Heart right ventricle (tissue), 16 donors: Measurements from ENCODE around the gene GJC1. TPM values are rescaled to one million over a fixed set of nuclear protein-coding genes. Genes with fewer than 3 reads are reported as not detected.
A peak's percentile ranks its signal among the peaks of the same experiment; 100 is the strongest.

ENCODE experiments used
- ATAC-seq, 8 donors: fragments of 200-7000 bp; cut with Tn5 transposase; one replicate each; pipeline ENCODE4 v1.9.1; 2020; ENCODE audit warnings: mild to moderate bottlenecking in 8 of 8, moderate library complexity in 8 of 8, moderate number of reproducible peaks in 1 of 8
- DNase-seq, 2 donors: peaks; one replicate each; pipeline ENCODE4 v3.0.0-alpha.2; 2020
- H3K27ac ChIP-seq, 10 donors: fragments of 200-600 bp; sonication (generic) in 2 of 10; one replicate each; pipeline versions ENCODE4 v1.5.0 to v1.8.0; 2020 to 2022; ENCODE audit warnings: mild to moderate bottlenecking in 3 of 10
- H3K27me3 ChIP-seq, 7 donors: fragments of 200-600 bp; one replicate each; pipeline ENCODE4 v1.8.0; 2021 to 2022; ENCODE audit warnings: mild to moderate bottlenecking in 2 of 7
- H3K36me3 ChIP-seq, 9 donors: fragments of 200-600 bp; sonication (generic) in 1 of 9; one replicate each; pipeline versions ENCODE4 v1.5.0 to v1.8.0; 2020 to 2022; ENCODE audit warnings: mild to moderate bottlenecking in 2 of 9
- H3K4me1 ChIP-seq, 9 donors: fragments of 200-600 bp; sonication (generic) in 1 of 9; one replicate each; pipeline versions ENCODE4 v1.5.0 to v1.8.0; 2020 to 2022; ENCODE audit warnings: mild to moderate bottlenecking in 4 of 9
- H3K4me3 ChIP-seq, 10 donors: fragments of 200-600 bp; sonication (generic) in 2 of 10; one replicate each; pipeline versions ENCODE4 v1.5.0 to v1.8.0; 2020 to 2022; ENCODE audit warnings: mild to moderate bottlenecking in 7 of 10, moderate library complexity in 2 of 10
- H3K9me3 ChIP-seq, 11 donors: fragments of 200-600 bp in 10 of 11; sonication (generic) in 2 of 11; one replicate each; pipeline versions ENCODE4 v1.5.0 to v1.8.0; 2013 to 2022; ENCODE audit warnings: mild to moderate bottlenecking in 2 of 11, control low read depth in 1 of 11, moderate library complexity in 1 of 11
- CTCF ChIP-seq, 9 donors: fragments of 200-600 bp; sonication (generic) in 2 of 9; IDR thresholded peaks; one replicate each; pipeline versions ENCODE4 v1.5.0 to v1.8.0; 2021 to 2022; ENCODE audit warnings: antibody characterized with exemption in 9 of 9, mild to moderate bottlenecking in 5 of 9, moderate library complexity in 1 of 9
- WGBS, 2 donors: extraction: QIAGEN DNeasy Blood & Tissue Kit; methylation state at CpG; one replicate each; pipeline ENCODE4 v1.1.7; 2013; ENCODE audit warnings: inconsistent platforms in 1 of 2; 5-methylcytosine and 5-hydroxymethylcytosine counted together
- intact Hi-C, 10 donors: fragments of 100-400 bp; cut with DNase I; formaldehyde crosslinking; loops; one replicate each; pipeline versions ENCODE4 v1.11.1 to v1.14.2; 2022
- polyA plus RNA-seq, 2 donors: library from polyadenylated mRNA; stranded (reverse); fragments of 200-250 nt; gene quantifications; one replicate each; pipeline ENCODE4 v1.2.3, GENCODE V29; 2013
- total RNA-seq, 10 donors: library from RNA; stranded (reverse); fragmentation: NEBNext Ultra II Directional in 3 of 10; extraction: Animal tissue kit (Norgen Biotek cat#: 25700) in 3 of 10; gene quantifications; one replicate each; pipeline versions ENCODE4 v1.2.1 to v1.2.4, GENCODE V29; 2021 to 2023
- donor health status: Arrhythmogenic right ventricular cardiomyopathy.
- donor health status: ischemic (EF 13 %, LVEDD 7.1; RV severe dilation, severe dysfunction).
- donor health status: healthy with polysubstance abuse.
- donor health status: DM: no; HTN: yes; CAD: no.
- donor health status: DM: no; HTN: no; CAD: no.
- donor health status: ischemic (EF 25% LVEDD 6.9; RV normal size, moderate dysfunction).
- donor health status: ischemic (EF 25% LVEDD 5.7; RV mildly dilated, moderate dysfunction).
- donor health status: healthy.
- donor health status: DM: yes; HTN: yes; CAD: no.
- donor health status: Ischemic cardiomyopathy.
- donor health status: ischemic (EF 35%, LVEDD 5.7; RV mildly dilated, moderate dysfunction).
- donor health status: nonischemic (EF 11% LVEDD 7.7; RV severe dilation, severe dysfunction).
- donor health status: DM: yes; HTN: yes; CAD: no.
- donor health status: PGD.
- donor health status: ischemic (EF 29% LVEDD 5.4; RV normal size, mild dysfunction).
- donor health status: nonischemic (EF 23%, LVEDD 6.1; RV moderate dilation, normal function).

GJC1 gene
- total and polyA plus RNA-seq, 12 donors, result 10.9 to 41.5 (median 20.1) TPM

DNA sequence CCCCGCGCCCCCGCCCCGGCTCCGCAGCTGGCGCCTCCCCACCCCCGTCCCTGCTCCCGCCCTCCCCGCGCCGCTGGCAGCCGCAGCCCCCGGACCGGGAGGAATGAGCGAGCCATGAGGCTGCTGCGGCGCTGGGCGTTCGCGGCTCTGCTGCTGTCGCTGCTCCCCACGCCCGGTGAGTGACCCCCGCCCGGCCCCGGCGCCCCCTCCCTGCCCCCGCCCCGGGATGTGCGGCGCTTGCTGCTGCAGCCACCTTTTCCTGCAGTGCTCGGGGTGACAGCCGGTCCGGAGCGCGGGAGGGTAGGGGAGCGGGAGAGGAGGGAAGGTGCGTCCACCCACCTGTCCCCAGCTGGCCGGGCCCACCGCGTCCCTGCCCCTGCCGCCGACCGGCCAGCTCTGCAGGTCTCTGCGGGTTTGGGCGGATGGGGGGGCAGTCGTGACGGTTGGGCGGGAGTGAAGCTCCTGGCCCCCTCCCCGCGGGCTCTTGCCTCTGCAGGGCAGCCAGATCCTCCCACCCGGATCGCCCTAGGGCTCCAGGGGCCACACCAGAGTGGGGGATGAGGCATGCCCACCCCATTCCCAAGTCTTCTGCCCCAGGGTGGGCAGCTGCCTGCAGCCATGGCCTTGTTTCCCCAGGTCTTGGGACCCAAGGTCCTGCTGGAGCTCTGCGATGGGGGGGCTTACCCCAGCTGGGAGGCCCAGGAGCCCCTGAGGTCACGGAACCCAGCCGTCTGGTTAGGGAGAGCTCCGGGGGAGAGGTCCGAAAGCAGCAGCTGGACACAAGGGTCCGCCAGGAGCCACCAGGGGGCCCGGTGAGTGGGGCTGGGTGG lies 70.8 kb downstream of the GJC1 start:
- no peak for TF ChIP-seq CTCF (IDR thresholded peaks at IDR 0.05)
- ATAC-seq (peak in 3 of 8 donors; percentile 3 to 12 (median 5)), DNase-seq (no peak)
- Histone ChIP-seq H3K4me3 (peak overlapping the region; percentile 18 to 67 (median 46)), H3K27me3 (peaks cover 0 to 49% (median 33%) of the 10 kb centered on the region in 7 donors), H3K9me3 (no peaks in the 10 kb centered on the region), H3K36me3 (no peaks in the 10 kb centered on the region), H3K4me1 (peaks cover 4 to 22% (median 14%) of the 10 kb centered on the region in 9 donors), H3K27ac (no peak overlapping the region)
- intact Hi-C loops, result no loop called here
- 5 to 6% methylated on average over 45 to 60 of the region's 60 CpGs for WGBS, 2 donors

DNA sequence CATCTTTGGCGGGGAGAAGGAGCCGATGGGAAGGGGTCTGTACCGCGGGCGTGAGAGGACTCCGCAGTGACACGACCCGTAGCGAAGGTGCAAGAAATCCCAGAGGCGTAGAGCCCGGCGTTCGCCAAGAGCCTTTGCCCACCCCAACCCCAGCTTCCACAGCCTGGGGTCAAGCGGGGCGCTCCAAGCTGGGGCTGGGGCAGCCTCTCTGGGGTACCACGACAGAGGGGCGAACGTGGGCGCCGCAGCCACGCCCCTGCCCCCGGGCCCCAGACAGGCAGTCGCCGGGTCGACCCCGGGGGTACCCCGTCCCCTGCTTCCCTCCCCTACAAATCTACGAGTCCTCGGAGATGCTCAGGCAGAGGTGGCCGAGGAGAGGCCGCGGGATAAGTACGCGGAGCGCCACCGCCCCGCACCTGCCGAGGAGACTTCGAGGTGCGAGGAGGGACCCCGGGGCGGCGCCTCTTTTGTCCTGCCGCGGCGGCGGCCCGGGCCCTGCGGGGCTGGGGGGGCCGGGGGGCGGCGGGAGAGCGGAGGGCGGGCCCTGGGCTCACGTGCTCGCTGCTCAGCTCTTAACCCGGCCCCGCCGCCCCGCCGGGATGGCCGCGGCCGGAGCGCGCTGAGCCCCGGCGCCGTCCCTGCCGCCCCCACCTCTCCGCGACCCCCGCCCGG lies 71.5 kb downstream of the GJC1 start, which contains the start of gene ADAM11:
TSS of gene ADAM11 (plus strand) at position 575 of the 672 bp plus-strand sequence. CDS start 212 bp downstream, outside the sequence.
- WGBS, 2 donors, result 4 to 5% methylated on average over 52 to 72 of the region's 74 CpGs
- intact Hi-C loops, result no loop called here
- Histone ChIP-seq H3K4me1 (peaks cover 4 to 22% (median 14%) of the 10 kb centered on the region in 9 donors), H3K36me3 (no peaks in the 10 kb centered on the region), H3K9me3 (no peaks in the 10 kb centered on the region), H3K27ac (peak within 1 kb of the TSS in 2 of 10 donors; percentile 37 to 69), H3K4me3 (peak within 1 kb of the TSS; percentile 18 to 67 (median 46)), H3K27me3 (peaks cover 0 to 49% (median 33%) of the 10 kb centered on the region in 7 donors)
- DNase-seq, result no peak
- ATAC-seq, result peak in 5 of 8 donors; percentile 8 to 50 (median 16)
- no peak for TF ChIP-seq CTCF (IDR thresholded peaks at IDR 0.05)

- H3K4me3 ChIP-seq, result peak overlapping the region in 3 of 10 donors; percentile 39 to 67 (median 55)
Observed at GRCh38 chr17:44757918-44758413, 72.1 kb downstream of the GJC1 start.

More at GRCh38 chr17:44757918-44758413, 72.1 kb downstream of the GJC1 start:
- DNase-seq (no peak), ATAC-seq (peak in 4 of 8 donors; percentile 8 to 31 (median 10))
- Histone ChIP-seq H3K27ac (peak overlapping the region in 2 of 10 donors; percentile 37 to 69), H3K27me3 (peaks cover 0 to 49% (median 33%) of the 10 kb centered on the region in 7 donors), H3K4me1 (peaks cover 4 to 22% (median 14%) of the 10 kb centered on the region in 9 donors), H3K36me3 (no peaks in the 10 kb centered on the region), H3K9me3 (no peaks in the 10 kb centered on the region)
- WGBS, 2 donors, result 36 to 48% methylated on average over 5 of the region's 5 CpGs
- no peak for TF ChIP-seq CTCF (IDR thresholded peaks at IDR 0.05)
- intact Hi-C loops, result no loop called here
